ENCODE data around the gene FLT1.

FLT1 gene

GRCh38 chr13:28344163-28344562 lies 150.8 kb downstream of the FLT1 start:
- no peak overlapping the region for H3K4me3 ChIP-seq (ENCODE audit: low read length)
- no peak for TF ChIP-seq ZNF274 (IDR thresholded peaks at IDR 0.05; ENCODE audit: low read depth, low read length)

GRCh38 chr13:28342251-28342650 lies 152.7 kb downstream of the FLT1 start:
- no peak for TF ChIP-seq ZNF274 (IDR thresholded peaks at IDR 0.05; ENCODE audit: low read depth, low read length)
- H3K4me3 ChIP-seq (ENCODE audit: low read length), result no peak overlapping the region

- no peak for TF ChIP-seq ZNF274 (IDR thresholded peaks at IDR 0.05; ENCODE audit: low read depth, low read length)
- H3K4me3 ChIP-seq (ENCODE audit: low read length), result no peak overlapping the region
These were observed 154.6 kb downstream of the FLT1 start for GRCh38 chr13:28340272-28340793.

- no peak for TF ChIP-seq ZNF274 (IDR thresholded peaks at IDR 0.05; ENCODE audit: low read depth, low read length)
- no peak overlapping the region for H3K4me3 ChIP-seq (ENCODE audit: low read length)
These were observed 155.5 kb downstream of the FLT1 start for GRCh38 chr13:28339419-28339818.

- TF ChIP-seq ZNF274 (IDR thresholded peaks at IDR 0.05; ENCODE audit: low read depth, low read length), result no peak
- H3K4me3 ChIP-seq (ENCODE audit: low read length), result no peak overlapping the region
These were observed 156.2 kb downstream of the FLT1 start for GRCh38 chr13:28338742-28339141.

- TF ChIP-seq ZNF274 (IDR thresholded peaks at IDR 0.05; ENCODE audit: low read depth, low read length), result no peak
- H3K4me3 ChIP-seq (ENCODE audit: low read length), result no peak overlapping the region
These were observed 156.8 kb downstream of the FLT1 start for GRCh38 chr13:28338006-28338574.

GRCh38 chr13:28337166-28338005 lies 157.5 kb downstream of the FLT1 start:
- no peak for TF ChIP-seq ZNF274 (IDR thresholded peaks at IDR 0.05; ENCODE audit: low read depth, low read length)
- no peak overlapping the region for H3K4me3 ChIP-seq (ENCODE audit: low read length)

GRCh38 chr13:28336193-28336657 lies 158.7 kb downstream of the FLT1 start:
- TF ChIP-seq ZNF274 (IDR thresholded peaks at IDR 0.05; ENCODE audit: low read depth, low read length), result no peak
- H3K4me3 ChIP-seq (ENCODE audit: low read length), result no peak overlapping the region

- no peak for TF ChIP-seq ZNF274 (IDR thresholded peaks at IDR 0.05; ENCODE audit: low read depth, low read length)
- no peak overlapping the region for H3K4me3 ChIP-seq (ENCODE audit: low read length)
These were observed 161.6 kb downstream of the FLT1 start for GRCh38 chr13:28333204-28333881.

- TF ChIP-seq ZNF274 (IDR thresholded peaks at IDR 0.05; ENCODE audit: low read depth, low read length), result no peak
- H3K4me3 ChIP-seq (ENCODE audit: low read length), result no peak overlapping the region
These were observed 165.4 kb downstream of the FLT1 start for GRCh38 chr13:28329395-28330158.

- TF ChIP-seq ZNF274 (IDR thresholded peaks at IDR 0.05; ENCODE audit: low read depth, low read length), result no peak
- no peak overlapping the region for H3K4me3 ChIP-seq (ENCODE audit: low read length)
These were observed 166.7 kb downstream of the FLT1 start for GRCh38 chr13:28328271-28328607.

GRCh38 chr13:28327373-28328270 lies 167.3 kb downstream of the FLT1 start:
- TF ChIP-seq ZNF274 (IDR thresholded peaks at IDR 0.05; ENCODE audit: low read depth, low read length), result no peak

GRCh38 chr13:28326056-28326455 lies 168.9 kb downstream of the FLT1 start:
- no peak for TF ChIP-seq ZNF274 (IDR thresholded peaks at IDR 0.05; ENCODE audit: low read depth, low read length)

More at GRCh38 chr13:28327373-28328270, 167.3 kb downstream of the FLT1 start:
- no peak overlapping the region for H3K4me3 ChIP-seq (ENCODE audit: low read length)

More at GRCh38 chr13:28326056-28326455, 168.9 kb downstream of the FLT1 start:
- H3K4me3 ChIP-seq (ENCODE audit: low read length), result no peak overlapping the region

Data from GM08714 (cell line).